Urinary bladder (tissue), 4 donors: ENCODE results near the gene ITGB8. TPM values are rescaled to one million over a fixed set of nuclear protein-coding genes. Genes with fewer than 3 reads are reported as not detected.
"Not testable (repeated sequence)": the region's sequence is repeated elsewhere in the genome, so short reads cannot be mapped to it uniquely, and the experiment has no call there.

Experiments
- DNase-seq: peaks from one replicate; pipeline ENCODE4 v3.0.0-alpha.2; 2015; ENCODE audit errors: extremely low spot score
- H3K27ac ChIP-seq: one replicate; pipeline ENCODE4 v1.5.1; 2013; ENCODE audit warnings: low read depth, mild to moderate bottlenecking, moderate library complexity
- H3K36me3 ChIP-seq: one replicate; pipeline ENCODE4 v1.6.1; 2013; ENCODE audit warnings: mild to moderate bottlenecking, moderate library complexity; ENCODE audit not compliant: insufficient read depth
- H3K4me1 ChIP-seq: one replicate; pipeline ENCODE4 v1.6.1; 2013; ENCODE audit warnings: mild to moderate bottlenecking, moderate library complexity; ENCODE audit not compliant: insufficient read depth
- H3K4me3 ChIP-seq: one replicate; pipeline ENCODE4 v1.5.1; 2013; ENCODE audit warnings: low read depth, low read length
- WGBS: extraction: QIAGEN DNeasy Blood & Tissue Kit; methylation state at CpG from one replicate; pipeline ENCODE4 v1.1.7; 2013; 5-methylcytosine and 5-hydroxymethylcytosine counted together
- polyA plus RNA-seq: library from polyadenylated mRNA; stranded (reverse); fragments of 200-250 nt; gene quantifications from one replicate; pipeline ENCODE4 v1.2.3, GENCODE V29; 2013
- total RNA-seq: library from RNA; depleted of rRNA; stranded (reverse); fragments of >200 nt; gene quantifications from one replicate; pipeline ENCODE4 v1.2.3, GENCODE V29; 2014
- donor health status: healthy with polysubstance abuse.
- donor health status: healthy.

Gene ITGB8
- total and polyA plus RNA-seq, 2 donors = 6.3 to 106 TPM

DNA sequence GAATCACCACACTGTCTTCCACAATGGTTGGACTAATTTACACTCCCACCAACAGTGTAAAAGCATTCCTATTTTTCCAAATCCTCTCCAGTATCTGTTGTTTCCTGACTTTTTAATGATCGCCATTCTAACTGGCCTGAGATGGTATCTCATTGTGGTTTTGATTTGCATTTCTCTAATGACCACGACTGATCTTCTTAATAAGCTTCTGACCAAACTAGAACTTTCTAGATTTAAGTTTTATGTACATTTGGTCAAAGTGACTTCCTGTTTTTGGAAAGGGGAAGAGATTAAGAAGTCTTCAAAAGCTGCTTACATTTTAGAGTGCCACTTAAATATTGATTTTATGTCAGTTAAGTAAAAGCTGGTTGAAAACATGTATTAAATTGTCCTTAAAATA, 58.5 kb downstream of the ITGB8 start:
- DNase-seq, H3K27ac ChIP-seq, H3K4me3 ChIP-seq, H3K36me3 ChIP-seq, H3K4me1 ChIP-seq: not testable (repeated sequence)
- 71% methylated on average over 2 of the region's 2 CpGs for WGBS

DNA sequence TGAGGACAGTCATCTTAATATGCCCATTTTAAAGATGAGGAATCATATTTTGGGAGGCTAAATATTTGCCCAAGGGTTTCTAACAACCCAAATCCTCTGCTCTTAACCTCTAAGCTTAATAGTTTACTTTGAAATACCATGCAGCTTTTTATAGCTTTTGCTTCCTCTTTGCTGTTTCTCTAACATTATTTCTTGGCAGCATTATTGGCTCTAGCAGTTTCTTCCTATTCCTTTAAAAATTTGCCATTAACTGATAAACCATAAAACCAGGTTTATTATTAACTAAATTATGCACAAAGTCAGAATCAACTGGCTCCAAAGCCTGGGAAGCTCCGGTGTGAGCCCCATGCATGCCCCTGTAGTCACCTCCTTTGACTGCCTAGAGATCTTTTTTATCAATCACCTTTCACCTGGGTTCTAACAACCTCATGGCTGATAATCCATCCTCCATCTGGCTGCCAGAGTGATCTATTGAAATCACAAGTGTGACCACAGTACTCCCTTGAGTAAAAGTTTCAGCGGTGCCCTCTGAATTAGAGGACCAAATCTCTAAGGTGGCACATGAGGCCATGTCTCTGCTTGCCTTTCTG, 62.4 kb downstream of the ITGB8 start:
- Histone ChIP-seq H3K4me1 (no peaks in the 10 kb centered on the region), H3K36me3 (no peaks in the 10 kb centered on the region), H3K27ac (no peak overlapping the region), H3K4me3 (no peak overlapping the region)
- 65% methylated on average over 2 of the region's 2 CpGs for WGBS
- DNase-seq = no peak

DNA sequence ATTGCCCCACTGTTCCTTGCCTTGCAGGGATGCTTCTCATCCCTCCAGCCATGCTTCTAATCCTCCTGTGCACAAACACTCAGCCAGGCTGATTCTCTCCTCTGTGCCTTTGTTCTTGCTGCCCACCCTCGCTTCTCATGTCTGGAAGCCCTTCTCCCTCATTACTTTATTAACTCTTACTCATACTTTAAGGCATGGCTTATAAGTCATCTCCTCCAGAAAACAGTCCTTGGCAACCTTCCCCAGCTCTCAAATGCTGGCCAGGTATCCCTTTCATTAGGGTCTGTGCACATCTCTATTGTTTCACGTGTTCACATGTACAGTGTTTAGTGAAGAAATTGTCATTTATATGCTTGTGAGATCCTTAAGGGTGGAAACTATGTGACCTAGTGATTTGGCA, 62.9 kb downstream of the ITGB8 start:
- Histone ChIP-seq H3K4me3 (no peak overlapping the region), H3K27ac (no peak overlapping the region), H3K4me1 (no peaks in the 10 kb centered on the region), H3K36me3 (no peaks in the 10 kb centered on the region)
- WGBS = 80% methylated on average over 2 of the region's 2 CpGs
- no peak for DNase-seq

DNA sequence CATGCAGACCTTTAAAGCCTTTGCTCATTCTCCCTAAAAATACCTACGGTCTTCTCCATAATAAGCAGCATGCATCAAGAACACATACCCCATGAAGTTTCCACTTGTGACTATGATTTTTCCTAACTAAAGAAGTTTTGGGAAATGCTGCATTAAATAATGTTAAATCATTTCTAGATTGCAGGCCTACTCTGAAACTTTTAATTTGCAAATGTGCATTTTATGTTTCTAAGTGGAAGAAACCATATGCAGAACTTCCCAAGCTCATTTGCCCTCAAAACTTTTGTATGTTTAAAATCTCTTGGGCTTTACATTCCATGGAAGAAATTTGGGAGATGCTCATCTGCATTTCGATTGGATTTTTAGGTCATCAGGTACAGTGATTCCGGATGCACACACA, 63.6 kb downstream of the ITGB8 start:
- no peak for DNase-seq
- Histone ChIP-seq H3K36me3 (no peaks in the 10 kb centered on the region), H3K4me1 (no peaks in the 10 kb centered on the region), H3K4me3 (no peak overlapping the region), H3K27ac (no peak overlapping the region)
- WGBS = 96% methylated on average over 3 of the region's 3 CpGs

DNA sequence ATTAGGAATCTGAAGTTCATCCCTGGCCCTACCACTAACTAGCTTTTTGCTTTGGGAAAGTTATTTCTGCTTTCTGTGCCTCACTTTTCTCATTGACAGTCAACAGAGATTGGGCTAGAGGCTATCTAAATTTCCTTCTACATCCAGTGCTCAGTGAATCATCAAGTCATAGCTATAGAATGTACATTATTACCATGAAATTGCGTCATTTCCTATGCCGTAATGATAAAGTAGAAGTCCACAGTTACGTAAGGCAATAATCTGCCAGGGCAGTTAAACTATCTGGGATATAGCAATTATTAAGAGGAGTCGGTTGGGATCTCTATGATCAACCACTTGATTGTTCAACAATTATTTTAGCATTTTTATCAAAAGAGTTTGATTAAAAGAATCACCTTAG, 64.4 kb downstream of the ITGB8 start:
- DNase-seq = no peak
- Histone ChIP-seq H3K4me3 (no peak overlapping the region), H3K27ac (no peak overlapping the region), H3K4me1 (no peaks in the 10 kb centered on the region), H3K36me3 (no peaks in the 10 kb centered on the region)
- 91% methylated on average over 4 of the region's 4 CpGs for WGBS

DNA sequence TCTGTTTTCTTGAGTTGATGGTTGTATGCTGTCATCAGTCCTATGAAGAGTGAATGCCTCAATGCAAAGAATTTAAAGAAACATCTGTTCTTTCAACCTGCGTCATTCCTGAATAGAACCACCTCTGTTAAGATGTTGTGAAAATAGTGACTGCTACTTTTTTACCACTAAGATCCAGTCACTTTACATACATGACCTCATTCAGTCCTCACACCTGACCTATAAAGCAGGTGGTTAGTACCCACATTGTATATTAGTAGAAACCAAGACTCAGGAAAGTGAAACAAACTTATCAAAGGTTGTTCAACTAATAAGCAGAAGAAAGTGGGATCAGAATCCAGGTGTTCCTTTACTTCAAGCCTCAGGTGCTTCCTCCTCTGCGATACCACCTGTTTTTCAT, 64.8 kb downstream of the ITGB8 start:
- no peak overlapping the region for H3K27ac ChIP-seq
- no peaks in the 10 kb centered on the region for H3K4me1 ChIP-seq
- DNase-seq = no peak
- no peaks in the 10 kb centered on the region for H3K36me3 ChIP-seq
- WGBS = 98% methylated on average over 2 of the region's 2 CpGs
- no peak overlapping the region for H3K4me3 ChIP-seq

DNA sequence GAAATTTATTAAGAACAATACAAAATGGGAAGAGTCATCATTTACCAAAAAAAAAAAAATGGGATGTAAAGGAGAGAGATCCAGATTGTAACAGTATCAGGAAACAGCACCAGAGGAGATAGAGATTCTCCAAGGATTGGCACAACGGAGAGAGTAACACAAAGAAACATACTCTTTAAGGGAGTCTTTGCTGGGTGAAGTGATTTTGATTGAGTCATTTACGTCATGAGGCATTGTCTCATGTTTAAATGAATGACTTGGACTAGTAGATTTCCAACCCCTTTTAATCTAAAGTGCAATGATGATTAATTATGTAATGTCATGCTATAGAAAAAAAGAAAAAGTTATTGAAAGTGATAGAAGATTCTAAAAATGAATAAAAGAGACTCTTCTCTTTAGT, 68.8 kb downstream of the ITGB8 start:
- no peak overlapping the region for H3K4me3 ChIP-seq
- no peaks in the 10 kb centered on the region for H3K4me1 ChIP-seq
- DNase-seq = no peak
- no peaks in the 10 kb centered on the region for H3K36me3 ChIP-seq
- H3K27ac ChIP-seq = no peak overlapping the region
- WGBS = 91% methylated on average over 2 of the region's 2 CpGs

DNA sequence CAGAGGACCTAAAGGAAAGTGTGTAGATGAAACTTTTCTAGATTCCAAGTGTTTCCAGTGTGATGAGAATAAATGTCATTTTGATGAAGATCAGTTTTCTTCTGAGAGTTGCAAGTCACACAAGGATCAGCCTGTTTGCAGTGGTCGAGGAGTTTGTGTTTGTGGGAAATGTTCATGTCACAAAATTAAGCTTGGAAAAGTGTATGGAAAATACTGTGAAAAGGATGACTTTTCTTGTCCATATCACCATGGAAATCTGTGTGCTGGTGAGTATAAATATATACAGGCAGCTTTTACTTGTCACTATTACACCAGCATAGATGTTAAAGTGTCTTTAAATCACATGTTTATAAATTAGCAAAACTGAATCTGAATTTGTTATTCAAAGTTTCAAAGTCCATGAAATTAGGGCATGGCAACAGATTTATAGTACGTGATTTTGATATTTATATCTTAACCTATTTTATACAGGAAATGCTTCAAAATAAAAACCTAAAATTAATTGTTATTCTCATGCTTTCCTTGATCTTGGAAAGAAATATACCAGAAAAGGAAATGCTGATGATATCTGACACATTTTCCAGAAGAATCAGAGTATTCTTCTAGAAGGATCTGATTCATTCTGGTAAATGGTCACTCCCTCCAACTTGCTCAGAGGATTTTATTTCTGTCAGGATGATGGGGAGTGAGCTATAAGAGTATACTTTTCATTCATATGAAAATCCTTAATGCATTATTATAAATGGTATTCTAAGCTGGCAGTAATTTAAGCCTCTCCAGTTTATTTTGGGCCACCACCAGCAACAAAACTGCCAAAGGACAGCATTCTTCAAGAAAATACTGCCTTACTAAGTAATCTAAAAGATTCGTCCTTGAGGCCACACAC, 71.4 kb downstream of the ITGB8 start:
- Histone ChIP-seq H3K36me3 (no peaks in the 10 kb centered on the region), H3K4me1 (peaks cover 1% of the 10 kb centered on the region), H3K27ac (no peak overlapping the region), H3K4me3 (no peak overlapping the region)
- 34% methylated on average over 3 of the region's 3 CpGs for WGBS
- no peak for DNase-seq

DNA sequence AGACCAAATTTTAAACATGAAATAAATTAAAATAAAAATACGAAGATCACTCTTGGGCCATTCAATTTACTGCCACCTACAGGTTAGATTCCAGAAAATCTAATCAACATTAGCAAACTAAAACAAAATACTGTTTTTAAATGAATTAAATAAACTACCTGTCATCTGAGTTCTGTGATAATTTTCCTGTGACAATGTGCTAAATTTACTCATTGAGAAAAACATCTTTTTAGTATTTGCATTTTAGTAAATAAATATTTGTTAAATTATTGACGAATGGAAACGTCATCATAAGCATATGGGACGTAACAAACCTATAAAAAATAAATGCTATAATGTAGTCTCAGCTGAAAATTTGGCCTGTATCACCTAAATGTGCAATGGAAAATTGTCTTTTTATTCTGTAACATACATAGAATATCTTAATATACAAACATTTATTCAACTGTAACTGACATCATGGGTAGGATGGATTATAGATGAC, 72.1 kb downstream of the ITGB8 start:
- Histone ChIP-seq H3K4me3 (no peak overlapping the region), H3K27ac (no peak overlapping the region), H3K4me1 (peaks cover 1% of the 10 kb centered on the region), H3K36me3 (no peaks in the 10 kb centered on the region)
- 72% methylated on average over 4 of the region's 4 CpGs for WGBS
- no peak for DNase-seq

DNA sequence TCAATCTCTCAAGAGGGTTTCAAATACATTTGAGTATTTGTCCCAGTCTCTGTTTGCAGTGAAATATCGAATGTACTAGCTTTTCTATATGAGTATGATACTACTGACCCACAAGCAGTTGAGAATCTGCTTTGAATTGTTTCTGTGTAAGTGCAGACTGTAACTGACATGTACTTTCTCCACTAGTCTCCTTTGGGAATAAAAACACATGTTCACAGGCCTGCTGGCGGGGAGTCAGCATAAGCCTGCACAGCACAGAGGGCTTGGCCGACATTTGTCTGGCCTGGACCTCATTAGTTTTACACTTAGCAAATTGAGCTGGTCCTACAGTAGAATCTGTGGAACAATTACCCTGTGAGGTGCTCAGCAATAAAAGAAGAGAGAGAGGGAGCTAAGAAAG, 72.6 kb downstream of the ITGB8 start:
- no peaks in the 10 kb centered on the region for H3K36me3 ChIP-seq
- H3K27ac ChIP-seq = no peak overlapping the region
- no peak overlapping the region for H3K4me3 ChIP-seq
- WGBS = 51% methylated on average over 3 of the region's 3 CpGs
- DNase-seq = no peak
- H3K4me1 ChIP-seq = peaks cover 1% of the 10 kb centered on the region

DNA sequence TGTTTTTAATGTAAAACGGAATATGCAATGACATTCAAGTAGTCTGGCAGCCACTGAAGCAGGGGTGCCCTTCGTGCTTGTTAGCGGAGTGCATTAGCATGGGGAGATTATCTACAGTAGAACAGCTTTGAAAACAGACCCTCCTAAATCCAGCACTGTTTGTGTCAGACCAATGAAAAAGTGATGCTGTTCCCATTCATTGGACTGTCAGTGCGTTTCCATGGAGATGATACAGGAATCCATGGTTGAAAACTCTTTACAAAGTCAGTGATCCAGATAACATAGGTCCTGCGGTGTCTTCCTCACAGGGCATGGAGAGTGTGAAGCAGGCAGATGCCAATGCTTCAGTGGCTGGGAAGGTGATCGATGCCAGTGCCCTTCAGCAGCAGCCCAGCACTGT, 73.6 kb downstream of the ITGB8 start:
- Histone ChIP-seq H3K4me1 (peaks cover 1% of the 10 kb centered on the region), H3K4me3 (no peak overlapping the region), H3K27ac (no peak overlapping the region), H3K36me3 (no peaks in the 10 kb centered on the region)
- WGBS = 96% methylated on average over 6 of the region's 6 CpGs
- DNase-seq = no peak

DNA sequence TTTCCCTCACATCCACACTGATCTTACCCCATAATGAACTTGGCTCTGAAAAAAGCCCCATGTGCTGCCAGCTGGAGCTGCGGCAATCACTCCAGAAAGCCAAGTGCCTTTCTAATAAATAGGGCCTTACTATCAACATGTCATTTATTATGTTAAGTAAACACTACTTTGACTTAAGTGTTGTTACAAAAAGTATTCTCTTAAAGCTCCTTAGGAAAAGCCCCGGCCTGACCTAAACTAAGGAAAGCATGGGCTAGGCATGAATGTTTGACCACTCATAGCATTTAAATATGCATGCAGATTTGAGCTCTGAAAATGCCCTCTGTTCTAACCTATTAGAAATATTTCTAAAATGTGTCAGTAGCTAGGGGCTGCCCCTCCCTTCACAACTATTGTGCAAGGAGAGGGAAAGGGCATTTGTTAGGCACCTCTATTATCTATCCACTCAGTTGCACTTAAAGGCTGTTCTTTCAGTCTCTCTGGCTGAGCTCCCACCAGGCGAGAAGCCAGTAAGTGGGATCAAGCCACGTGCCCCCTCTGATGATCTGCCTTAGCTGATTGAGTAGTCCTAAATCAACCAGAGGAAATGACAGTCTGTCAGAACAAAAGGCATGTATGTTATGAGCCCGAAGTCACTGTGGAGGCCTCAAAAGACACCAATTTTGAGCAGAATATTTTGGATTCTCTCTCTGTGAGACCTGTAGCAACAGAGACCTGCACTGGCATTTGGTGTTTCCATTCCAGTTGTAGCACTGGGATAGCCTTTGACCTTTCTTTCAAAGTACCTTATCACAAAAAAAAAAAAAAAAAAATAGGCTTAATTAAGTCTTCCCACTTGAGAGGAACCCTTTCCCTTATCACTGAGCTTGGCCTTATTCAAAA, 77.1 kb downstream of the ITGB8 start:
- H3K36me3 ChIP-seq = no peaks in the 10 kb centered on the region
- no peak overlapping the region for H3K27ac ChIP-seq
- DNase-seq = no peak
- H3K4me3 ChIP-seq = no peak overlapping the region
- WGBS = 39% methylated on average over 5 of the region's 5 CpGs
- peaks cover 1% of the 10 kb centered on the region for H3K4me1 ChIP-seq

DNA sequence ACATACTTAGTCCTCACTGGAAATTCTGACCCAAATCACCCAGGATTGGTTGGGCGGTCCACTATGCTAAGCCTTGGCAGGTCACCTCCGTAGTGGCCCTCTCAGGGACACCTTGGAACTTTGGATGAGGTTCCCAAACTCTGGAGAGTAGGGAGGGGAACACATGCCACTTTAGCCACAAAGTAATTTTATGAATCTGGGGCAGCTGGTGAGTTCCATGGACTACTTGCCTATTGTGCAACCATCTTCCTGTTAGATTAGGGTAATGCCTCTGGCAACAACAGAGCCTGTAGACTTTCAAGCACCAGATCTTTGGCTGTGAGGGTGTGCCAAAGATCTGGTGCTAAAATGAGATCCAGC, 77.7 kb downstream of the ITGB8 start:
- 88% methylated on average over 2 of the region's 2 CpGs for WGBS
- peaks cover 1% of the 10 kb centered on the region for H3K4me1 ChIP-seq
- no peak for DNase-seq
- no peak overlapping the region for H3K27ac ChIP-seq
- no peaks in the 10 kb centered on the region for H3K36me3 ChIP-seq
- H3K4me3 ChIP-seq = no peak overlapping the region
